HG03575 (cell line): ENCODE measurements around the gene KCNN2.
"Not testable (repeated sequence)": the region's sequence is repeated elsewhere in the genome, so short reads cannot be mapped to it uniquely, and the experiment has no call there.

ENCODE experiments used
- ATAC-seq: cut with Tn5 transposase; IDR thresholded peaks from one replicate; pipeline ENCODE4 v1.9.1; 2021; ENCODE audit not compliant: unreplicated experiment, insufficient number of reproducible peaks, low FRiP score; ENCODE audit errors: extremely low read depth

Gene KCNN2

DNA sequence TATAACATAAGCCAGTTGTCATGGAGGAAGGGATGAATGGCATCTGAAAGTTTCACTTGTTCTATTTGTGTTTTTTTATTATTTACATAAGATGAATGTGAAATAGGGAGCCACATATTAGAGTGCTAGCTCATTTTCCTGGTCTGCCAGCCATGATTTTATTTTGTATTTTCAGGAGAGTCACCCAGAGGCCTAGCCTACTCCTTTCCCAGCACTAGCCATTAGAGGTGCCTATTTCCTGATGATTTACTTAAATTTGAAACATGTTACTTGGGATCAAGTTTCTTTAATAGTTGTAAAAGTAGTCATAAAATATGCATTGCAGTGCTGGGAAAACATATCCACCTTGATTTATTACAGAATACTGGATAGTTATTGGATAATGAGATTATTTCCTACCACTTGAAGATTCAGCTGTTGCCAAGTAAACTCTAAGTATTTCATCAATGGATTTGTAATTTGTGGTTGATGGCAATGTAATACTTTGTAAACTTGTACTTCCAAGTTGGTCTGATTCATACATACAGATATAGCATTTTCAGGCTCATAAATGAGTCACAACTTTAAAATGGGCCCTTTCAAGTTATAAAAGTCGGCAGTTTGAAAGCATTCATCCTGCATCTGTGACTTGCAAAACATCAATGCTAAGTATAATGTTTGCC, 50.8 kb downstream of the KCNN2 start:
- no peak for ATAC-seq

DNA sequence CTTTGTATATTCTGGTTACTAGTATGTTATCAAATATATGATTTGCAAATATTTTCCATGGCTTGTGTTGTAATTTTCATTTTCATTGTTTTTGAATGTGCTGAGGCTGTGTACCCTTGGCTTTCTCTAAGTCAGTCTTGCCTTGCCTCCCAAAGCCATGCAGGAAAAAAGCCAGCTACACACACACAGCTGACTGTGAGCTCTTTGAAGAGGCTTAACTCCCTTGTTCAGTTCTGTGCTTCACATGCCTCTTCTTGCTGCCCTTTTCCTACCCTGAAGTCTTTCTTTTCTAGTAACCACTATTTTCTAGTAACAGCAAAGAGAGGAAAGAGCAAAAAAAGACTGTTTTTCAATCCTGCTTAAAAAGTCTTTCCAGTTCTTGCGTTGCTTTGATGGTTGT, 53.9 kb downstream of the KCNN2 start:
- ATAC-seq, result no peak

DNA sequence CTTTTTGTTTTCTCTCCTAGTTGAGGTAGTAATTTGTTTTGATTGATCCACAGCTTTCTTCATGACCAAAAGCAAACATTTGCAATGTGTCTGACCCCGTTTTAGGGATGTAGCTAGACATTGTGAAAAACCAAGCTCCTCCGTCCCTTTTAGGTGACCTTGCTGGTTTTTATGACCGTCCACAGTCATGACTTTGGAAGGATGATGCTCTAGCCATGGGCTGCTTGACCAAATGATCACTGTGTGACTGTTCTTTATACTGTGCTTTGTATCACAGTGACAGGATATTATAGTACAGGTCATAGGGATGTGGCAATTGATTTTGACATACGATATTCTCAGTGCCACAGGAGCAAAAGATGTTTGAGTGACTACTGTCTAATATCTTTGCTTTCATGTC, 54.4 kb downstream of the KCNN2 start:
- ATAC-seq, result no peak

DNA sequence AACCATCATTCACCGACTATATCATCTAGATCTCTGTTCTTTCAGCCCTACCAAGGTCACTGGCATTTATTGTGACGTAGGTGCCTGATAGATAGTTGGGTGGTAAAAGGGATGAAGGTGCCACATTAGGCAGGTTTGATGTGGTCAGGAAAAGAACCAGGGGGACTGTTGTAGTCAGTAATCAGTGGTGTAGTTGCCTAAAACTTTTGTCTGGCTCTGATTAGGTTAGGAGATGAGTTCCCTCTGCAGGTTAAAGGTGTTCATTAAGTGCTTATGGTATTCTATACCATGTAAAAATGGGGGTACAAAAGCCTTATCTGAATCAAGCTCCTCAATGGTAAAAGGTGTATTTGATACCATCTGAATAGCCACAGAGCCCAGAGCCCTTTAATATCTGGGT, 55.6 kb downstream of the KCNN2 start:
- ATAC-seq, result no peak

DNA sequence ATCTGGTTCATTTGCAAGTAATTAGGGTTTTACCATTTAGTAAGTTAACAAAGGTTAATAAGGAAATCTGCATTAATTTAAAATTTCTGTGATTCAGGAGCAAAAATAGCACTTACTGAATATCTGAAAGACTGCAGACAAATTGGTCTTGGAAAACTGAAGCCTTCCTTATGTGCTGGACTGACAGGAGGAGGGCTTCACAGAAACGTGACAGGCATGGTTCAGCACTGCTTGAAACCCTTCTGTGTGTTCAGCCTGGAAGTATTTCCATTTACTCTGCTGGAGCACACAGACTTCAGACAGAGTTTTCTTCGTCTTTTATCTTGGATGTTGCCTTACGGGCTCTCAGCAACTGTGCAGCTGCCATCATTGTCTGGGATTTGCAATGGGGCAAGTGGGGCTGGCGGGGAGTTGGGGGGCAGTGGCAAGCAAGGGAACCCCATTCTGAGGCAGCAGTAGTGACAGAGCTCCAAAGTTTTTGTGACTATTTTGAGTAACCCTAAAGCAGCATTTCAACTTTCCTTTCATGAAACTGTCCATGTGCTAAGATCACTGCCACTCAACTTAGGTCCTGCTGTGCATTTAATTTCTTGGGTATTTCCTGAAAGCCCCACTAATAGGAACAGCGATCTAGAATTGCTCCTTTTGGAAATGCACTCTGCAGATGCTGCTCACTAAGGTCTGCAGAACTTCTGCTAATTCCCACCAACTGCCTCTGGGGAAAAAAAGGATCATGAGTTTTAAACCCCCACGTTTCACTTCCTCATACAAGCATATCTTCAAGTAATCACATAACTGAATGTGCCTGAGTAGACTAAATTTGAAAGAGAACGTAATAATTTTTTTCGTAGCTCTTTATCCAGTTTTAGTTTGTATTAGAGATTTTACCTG, 56.6 kb downstream of the KCNN2 start:
- ATAC-seq, result peak; percentile 95

DNA sequence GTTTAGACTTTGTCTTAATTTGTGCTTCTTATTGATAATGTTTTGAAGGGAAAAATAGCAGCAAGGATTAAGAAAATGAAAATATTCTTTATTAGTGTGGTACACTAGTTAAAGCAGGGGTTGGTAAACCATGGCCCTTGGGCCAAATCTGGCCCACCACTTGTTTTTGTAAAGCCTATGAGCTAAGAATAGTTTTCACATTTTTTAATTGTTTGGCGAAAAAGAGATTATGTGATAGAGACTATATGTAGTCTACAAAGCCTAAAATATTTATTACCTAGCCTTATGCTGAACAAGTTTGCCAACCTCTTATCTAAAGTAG, 57.2 kb downstream of the KCNN2 start:
- ATAC-seq, result peak; percentile 17

DNA sequence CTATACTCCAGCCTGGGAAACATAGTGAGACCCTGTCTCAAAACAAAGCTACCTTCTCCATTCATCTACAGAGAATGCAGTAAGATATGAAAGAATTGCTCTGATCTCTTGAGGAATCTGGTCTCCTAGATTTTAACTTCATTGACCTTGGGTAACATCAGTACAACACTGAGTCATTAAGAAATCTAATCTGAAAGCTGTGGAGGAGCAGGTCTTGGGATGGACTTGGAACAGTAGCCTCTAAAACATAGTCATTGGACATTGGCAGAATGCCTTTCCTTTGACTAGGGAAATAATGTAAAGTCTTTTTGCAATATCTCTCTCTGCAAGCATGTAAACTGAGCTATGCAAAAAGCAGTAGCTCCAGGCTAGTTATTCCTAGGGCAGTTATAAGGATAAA, 58.1 kb downstream of the KCNN2 start:
- ATAC-seq, result no peak

DNA sequence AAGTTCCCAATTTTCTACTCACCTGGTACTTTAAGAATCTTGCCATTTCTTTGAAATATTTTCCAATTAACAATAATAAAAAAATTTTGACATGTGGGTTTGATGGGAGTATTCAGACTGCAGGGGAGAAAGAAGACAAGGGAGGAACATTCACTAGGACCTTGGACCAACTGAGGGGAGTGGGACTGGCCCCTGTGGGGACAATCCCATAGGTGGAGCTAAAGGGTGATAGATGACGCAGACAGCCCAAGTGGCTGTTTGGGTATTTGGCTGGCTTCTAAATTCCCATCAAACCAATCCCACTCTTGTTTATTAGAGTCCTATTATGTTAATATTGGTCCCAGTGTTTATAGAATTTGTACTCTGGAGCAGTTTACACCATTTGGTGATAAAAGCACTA, 65.3 kb downstream of the KCNN2 start:
- no peak for ATAC-seq

DNA sequence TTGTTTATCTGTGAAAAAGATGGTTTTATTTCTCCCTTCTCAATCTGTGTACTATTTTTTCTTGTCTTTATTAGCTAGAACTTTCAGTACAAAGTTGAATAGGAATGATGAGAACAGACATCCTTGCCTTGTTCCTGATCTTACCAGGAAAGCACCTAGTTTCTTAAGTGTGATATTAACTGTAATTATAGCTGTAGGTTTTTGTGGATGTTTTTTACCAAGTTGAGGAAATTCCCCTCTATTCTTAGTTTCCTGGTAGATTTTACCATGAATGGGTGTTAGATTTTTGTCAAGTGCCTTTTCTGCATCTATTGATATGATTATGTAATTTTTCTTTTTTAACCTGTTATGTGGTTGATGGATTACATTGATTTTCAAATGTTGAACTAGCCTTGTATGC, 68.7 kb downstream of the KCNN2 start:
- ATAC-seq, result no peak

DNA sequence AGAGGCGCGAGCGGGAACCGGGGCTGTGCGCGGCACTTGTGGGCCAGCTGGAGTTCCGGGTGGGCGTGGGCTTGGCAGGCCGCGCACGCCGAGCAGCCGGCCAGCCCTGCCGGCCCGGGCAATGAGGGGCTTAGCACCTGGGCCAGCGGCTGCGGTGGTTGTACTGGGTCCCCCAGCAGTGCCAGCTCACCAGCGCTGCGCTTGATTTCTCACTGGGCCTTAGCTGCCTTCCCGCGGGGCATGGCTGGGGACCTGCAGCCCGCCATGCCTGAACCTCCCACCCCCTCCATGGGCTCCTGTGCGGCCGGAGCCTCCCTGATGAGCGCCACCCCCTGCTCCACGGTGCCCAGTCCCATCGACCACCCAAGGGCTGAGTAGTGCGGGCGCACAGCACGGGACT, 70.8 kb downstream of the KCNN2 start:
- not testable (repeated sequence) for ATAC-seq

DNA sequence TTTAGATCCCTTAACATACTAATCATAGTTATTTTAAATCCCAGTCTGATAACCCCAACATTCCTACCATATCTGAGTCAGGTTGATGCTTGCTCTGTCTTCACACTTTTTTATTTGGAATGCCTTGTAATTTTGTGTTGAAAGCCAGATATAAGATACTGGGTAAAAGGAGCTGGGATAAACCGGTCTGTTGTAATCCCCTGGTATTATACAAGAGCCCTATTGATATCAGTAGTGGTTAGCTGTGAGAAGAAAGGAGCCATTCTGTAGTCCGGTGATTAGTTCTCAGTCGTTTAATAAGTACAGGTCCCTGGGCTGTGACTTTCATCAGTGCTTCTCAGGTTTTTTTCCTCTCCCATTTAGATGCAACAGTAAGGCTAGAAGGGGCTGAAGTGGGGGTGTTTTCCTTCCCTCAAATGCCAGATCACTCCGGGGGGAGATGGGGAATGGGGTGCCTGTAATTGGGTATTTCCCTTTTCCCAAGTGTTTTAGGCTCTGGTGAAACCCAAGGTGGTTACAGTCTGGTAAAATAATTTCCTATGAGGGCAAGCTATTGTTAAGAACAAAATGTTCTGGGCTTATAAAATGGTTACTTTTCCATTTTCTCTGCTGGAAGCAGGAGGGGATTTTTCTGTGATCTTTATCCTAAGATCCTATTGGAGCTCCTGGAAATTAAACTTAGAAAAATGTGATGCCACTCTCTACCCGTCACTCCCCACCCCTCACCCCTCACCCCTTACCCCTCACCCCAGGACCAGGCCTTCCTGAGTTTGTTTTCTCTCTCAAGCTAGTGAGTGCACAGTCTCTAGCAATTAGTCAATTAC, 72.7 kb downstream of the KCNN2 start:
- ATAC-seq, result no peak

DNA sequence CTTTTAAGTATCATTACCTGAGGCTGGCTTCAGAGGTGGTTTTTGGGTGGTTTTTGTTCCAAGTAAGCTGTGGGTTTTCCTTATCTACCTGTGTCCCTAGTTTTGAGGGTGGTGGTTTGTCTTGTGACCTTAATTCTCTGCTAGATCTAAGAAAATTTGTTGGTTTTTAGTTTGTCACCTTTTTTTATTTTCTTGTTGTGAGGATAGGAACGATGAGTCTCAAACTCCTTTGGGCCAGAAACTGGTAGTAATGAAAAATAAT, 73.3 kb downstream of the KCNN2 start:
- no peak for ATAC-seq

DNA sequence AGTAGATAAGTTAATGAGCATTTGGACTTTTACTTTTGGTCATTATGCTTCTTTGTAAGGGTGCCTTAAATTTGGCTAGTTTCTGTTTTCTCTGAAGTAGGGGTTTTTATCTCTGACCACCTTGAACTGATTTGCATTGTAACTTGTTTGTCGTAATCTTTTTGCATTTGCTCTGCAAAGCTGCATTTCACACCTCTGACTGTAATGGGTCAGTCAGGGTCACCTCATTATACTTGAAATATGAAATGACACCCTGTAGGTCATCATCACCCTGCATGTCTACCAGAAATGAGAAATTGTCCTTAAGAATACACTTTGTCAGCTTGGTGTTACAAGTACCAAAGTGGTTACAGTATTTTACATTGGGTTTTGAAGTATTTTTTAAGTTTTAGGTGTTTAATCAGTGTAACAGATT, 74.0 kb downstream of the KCNN2 start:
- ATAC-seq, result no peak

DNA sequence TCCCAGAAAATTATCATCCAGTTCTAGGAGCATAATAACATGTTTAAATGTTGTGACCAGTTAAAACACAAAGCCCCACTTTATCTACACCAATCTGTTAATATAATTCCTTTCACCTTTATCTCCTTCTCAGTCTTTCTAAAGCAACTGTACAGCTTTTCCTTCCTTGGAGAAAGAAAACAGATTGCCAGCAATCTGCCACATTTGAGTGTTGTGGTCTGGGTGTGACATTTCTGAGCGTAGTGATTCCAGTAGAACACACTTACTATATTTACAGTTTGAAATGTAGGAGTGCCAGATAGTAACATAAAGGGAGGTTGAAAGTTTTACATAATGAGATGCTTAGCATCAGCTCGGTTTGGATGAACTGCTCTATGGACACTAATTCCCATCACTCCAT, 76.1 kb downstream of the KCNN2 start:
- no peak for ATAC-seq

DNA sequence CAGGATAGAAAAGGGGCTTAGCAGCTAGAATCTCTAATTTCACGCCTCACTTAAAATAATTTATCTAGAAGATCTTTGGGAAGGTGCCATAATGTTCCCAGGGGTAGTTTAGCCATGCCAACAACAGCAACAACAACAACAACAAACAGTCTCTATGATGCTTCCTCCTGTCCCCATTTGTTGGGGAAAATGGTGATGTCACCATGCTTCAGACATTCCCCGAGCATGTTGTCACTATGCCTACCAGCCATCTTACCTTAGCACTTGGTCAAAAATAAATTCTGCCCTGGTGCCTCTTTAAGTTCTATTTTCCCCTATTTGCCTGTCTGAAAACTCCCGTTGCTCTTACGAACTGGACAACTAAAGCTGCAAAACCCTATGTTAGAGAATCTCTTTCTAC, 76.6 kb downstream of the KCNN2 start:
- no peak for ATAC-seq

DNA sequence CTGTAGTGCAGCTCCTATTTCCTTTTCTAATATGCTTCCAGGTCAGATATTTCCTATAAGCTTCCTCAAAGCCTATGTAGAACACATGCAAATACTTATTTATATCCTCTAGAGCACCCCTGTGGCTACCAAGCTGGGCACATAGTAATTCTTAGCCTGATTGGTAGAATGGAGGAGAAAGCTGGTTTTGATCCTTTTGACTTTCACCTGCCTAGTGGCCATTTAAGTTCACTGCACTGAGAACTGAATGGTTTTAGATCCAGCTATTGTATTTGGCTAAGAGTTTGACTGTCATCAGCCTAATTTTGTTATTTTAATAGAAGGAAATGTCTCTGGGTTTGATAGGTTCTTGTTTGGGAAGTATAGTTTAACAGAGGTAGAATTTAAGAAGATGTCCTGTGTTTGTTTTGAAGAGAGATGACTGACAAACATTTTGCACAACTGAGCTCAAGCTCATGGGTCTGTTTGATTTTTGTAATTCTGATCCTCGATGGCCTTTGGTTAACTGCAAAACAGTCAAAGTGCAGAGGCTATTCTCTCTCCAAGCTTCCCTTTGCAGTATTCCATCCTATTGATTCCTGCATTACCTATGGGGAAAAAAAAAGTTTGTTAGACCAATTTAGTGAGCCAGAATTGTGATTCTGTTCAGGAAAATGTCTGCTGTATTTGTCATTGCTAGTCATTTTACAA, 85.4 kb downstream of the KCNN2 start:
- no peak for ATAC-seq

DNA sequence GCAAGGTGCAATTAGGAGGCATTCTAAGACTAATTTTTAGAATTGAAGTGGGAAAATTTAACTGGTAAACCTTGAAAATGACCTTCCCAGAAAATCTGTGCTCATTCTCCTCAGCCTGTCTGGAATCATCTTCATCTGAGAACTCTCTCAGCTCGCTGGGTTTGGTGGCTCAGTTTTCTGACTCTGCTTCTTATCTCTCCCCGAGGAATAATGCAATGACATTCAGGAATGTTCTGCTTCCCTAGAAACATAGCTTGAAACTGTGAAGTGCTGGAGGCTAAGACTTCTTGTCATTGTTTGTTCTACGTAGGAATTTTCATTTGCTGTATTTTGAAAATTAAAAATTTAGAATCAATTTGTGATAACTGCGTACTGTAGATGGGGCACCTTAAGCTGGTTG, 86.6 kb downstream of the KCNN2 start:
- ATAC-seq, result no peak

DNA sequence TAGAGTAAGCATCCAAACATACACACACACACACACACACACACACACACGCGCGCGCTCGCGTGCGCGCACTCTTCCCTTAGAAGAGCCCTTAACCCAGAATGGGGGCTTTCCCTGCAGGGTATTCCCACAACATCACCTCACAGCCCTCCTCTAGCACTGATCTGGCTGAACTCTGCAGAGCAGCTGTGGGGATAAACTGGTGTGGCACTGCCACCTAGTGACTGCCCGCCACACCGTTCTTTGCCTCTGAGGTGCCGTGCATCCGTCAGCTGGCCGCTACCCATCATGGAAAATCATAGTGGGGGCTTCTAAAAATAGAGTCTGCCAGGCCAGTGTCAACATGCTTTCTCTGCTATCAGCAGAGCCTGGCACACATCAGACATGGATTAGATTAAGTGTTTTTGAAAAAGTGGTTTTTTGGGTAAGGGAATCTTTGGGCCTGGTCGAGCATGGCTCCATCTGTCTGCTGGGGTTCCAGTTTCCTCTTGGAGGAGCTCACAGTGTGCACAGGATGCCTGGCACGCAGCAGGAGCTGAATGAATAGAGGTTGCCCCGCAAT, 88.1 kb downstream of the KCNN2 start:
- peak; percentile 72 for ATAC-seq

DNA sequence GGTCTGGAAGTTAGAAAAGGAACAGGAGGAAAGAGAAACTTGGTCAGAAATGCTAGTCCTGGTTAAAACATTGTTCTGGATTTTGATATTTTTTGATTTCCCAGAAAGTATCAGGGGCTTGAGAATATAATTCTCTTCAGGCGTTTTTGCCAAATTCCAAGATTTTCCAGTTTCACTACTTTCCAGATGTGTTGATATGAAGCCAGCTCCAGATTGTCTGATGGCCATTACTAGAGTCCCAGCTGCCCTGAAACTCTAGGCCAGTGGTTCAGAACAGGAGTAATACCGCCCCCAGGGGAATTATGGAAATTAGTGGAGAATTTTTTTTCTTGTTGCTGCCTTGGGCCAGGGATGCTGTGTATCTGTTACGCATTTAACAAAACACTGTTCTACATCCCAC, 88.6 kb downstream of the KCNN2 start:
- no peak for ATAC-seq
